C1 segment of cervical spinal cord (tissue), 14 donors: ENCODE measurements around the gene RASA3.

Source experiments
- DNase-seq, 14 donors: peaks; one replicate each; lab custom pipeline; 2025; lab: John Stamatoyannopoulos, UW

RASA3 gene

DNA sequence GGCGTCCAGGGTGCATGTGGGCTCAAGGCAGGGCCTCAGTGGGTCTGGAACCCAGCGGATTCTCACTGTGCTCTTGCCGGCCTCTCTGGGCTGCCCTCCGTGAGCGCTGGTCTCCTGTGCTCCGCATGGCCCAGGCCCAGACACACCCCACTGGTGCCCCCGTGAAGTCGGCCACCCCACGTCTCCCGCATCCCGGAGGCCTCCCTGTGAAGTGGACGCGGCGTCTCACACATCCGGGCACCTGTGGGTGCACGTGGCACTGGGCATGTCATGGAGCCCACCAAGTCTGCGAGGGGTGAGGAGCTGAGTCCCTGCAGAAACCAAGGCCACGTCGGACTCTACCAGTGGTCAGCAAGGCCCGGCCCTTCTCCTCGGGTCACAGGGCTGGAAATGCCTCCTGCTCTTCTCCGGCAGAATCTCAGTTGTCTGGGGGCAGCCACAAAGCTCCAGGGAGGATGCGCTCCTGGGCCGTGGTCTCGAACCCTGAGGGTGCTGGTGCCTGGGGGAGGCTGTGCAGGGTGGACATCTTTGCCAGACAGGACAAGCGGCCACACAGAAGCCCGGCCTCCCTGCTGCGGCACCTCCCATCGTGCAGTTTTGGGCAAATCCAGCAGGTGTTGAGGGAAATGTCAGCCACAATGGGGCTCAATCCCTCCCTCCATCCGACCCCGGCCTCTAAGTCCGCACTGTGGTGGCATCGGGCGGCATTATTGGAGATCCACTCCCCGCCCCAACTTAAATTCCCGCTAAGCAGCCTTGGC lies 160.8 kb downstream of the RASA3 start:
- no peak for DNase-seq

DNA sequence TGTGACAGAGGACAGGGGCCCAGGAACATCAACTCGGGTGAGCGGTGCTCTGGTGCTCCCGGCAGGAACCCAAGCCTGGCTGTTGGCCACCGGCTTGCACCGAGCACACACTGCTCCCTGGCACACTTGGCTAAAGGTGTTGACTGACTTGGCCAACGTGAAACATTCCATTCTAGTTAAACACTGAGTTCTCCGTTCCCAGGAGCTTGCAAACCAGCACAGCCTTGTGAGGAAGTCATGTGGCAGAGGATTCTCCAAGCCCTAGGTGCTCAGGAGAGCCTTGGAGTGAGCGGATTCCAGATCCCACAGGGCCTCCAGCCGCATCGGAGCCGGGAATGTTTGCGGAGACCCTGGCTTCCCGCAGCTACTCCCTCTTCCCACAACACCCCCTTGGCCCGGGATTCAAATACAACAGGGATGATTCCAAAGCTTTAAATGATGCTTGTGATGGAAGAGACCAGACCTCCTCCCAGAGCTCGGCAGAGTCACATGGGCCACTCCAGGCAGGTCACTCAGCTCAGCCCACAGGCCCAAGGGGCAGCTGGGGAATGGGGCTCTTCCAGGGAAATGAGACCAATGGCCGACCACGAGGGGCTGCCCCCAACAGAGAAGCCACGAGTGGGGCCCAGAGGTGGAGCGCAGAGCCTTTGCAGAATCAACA lies 161.5 kb downstream of the RASA3 start:
- DNase-seq: peak in 1 of 14 donors; percentile 47

DNA sequence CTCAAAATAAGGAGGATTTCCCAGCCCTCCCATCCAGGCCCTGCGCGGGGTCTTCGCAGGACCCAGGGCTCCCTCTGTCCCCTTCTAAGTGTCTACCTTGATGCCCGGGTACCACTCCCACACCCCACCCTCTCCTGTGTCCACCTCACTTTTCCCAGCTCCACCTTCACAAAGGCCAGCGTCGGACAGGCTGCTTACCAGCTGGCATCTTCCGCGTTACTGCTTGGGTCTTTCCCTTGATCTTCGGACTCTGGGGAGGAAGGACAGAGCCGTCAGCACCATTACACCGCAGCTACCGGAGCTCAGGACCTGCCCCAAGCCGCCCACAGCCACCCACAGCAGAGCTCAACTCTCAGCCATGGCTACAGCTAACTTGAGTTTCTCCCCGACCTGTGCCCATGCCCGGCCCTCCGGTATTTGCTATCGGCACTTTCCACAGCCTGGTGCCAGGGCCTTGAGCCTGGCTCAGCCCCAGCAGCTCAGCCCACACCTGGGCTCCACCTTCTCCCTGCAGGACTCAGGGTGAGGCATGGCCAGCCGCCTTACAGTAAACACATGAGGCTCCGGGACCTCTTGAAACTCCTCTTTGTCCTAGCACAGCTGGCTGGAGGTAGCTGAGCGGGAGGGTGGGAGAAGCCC lies 162.3 kb downstream of the RASA3 start:
- DNase-seq: no peak

DNA sequence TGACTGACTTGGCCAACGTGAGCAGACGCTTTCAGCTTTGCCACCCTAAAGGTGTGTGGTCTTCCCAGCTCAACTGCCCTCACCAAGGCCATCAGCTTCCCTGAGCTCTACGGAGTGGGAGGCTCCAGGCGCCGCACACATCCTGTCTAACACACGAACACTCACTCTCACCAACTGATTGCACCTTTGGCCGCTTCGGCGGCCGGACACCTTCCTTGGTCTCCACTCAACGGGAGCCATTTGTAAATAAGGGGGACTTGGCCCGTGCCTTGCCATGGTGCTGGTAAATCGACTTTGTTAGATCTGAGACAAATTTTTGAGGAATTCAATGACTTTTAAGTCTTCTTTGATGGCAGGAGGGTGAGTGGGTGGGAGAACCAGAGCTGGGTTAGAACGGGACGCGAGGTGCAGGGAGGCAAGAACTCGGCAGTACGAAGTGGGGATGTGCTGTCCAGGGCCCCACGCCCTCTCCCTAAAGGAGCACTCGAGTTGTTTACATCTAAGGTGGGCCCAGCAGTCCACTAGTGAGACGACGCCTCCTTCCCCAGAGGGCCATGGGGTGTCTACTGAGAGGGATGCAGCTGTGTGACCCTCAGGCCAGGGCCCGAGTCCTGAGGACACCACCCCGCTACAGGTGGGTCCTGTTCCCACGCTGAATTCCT lies 163.0 kb downstream of the RASA3 start:
- DNase-seq: no peak

DNA sequence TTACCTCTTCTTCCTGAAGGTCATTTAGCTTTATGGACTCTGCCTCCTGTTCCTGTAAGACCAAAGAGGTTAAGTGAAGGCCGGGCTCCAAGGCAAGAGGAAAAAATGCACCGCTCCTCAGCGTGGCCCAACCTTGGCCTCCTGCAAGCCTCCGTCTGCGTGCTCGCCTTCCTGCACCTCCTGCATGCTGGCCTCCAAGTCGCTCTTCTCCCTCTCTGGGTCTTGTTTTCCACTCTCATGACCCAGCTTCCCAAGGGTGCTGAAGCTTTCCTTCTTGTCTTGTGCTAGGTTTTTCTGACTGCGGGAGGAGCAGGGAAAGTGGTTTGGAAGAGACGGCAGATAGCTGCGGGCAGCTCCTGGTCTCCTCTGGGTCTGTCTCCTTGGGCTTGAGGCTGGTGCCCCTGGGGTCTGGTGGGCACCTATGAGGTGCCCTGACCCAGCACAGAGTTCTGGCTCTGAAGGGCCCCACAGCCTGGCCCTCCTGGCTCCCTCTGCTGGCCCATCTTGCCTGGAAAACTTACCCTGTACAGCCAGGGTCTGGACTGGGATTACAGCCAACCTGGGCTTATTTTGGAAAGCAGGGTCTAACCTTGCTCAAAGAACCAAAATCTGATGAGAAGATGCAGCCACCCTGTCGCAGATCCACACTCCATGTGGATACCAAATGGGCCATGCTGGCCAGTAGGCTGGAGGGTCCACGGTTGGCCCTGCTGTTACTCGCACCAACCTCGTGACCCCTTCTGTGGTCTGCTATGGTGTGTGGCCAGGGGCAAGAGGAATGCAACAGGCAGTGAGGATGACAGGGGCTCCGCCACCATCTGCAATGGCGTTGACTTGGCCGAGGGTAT lies 163.7 kb downstream of the RASA3 start:
- DNase-seq: no peak

DNA sequence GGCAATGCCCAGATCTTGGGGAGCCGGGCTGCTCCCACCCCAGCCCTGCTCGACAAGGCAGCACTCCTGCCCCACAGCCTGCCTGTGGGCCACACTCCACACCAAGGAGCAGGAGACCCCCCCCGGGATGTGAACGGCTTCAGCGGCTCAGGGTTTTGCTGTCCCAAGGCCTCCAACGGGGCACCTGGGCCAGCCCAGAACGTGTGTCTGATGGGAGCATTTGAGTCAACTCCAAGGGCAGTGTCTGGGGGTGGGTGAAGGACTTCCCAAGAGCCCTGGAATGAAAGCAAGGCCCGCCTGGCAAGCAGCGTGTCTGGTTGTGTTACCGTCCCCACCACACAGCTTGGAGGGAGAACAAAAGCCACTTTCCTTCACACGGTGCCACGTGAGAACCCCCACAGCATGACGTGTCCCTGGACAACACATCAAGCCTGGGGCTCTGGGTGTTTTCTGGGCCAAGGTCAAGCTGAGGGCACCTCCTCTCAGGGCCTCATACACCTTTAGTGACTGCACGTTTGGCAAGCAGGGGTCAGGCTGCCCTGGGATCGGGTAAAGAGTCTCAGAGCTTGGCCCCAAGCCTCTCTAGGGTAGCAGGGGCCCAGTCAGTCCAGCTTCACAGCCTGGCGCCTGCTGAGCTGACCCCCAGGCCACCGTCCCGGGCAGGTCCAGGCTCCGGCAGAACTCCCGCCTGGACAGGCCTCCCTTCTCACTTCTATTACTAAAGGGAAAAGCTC lies 164.5 kb downstream of the RASA3 start:
- DNase-seq: no peak

DNA sequence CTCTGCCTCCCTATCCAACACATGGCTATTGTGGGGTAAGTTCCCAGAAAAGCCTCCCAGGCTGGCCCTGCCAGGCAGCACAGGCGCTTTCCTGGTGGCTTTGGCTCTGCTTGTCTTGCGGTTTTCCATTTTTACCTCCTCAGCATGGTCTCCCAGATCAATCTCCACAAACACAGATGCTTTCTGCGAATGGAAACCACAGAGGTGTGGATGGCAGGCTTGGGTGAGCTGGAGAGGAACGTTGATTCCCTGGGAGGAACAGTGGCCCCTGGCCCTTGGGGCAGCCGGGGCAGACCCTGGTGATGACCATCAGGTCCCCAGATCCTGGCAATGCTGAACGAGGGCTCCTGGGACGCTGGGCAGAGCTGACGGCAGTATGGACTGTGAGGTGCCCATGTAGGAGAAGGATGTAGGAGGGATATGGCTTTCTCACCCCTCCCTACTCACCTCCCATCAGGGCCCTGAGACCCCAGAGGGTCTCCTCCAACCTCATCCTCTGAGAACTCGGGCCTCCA lies 165.2 kb downstream of the RASA3 start:
- no peak for DNase-seq

DNA sequence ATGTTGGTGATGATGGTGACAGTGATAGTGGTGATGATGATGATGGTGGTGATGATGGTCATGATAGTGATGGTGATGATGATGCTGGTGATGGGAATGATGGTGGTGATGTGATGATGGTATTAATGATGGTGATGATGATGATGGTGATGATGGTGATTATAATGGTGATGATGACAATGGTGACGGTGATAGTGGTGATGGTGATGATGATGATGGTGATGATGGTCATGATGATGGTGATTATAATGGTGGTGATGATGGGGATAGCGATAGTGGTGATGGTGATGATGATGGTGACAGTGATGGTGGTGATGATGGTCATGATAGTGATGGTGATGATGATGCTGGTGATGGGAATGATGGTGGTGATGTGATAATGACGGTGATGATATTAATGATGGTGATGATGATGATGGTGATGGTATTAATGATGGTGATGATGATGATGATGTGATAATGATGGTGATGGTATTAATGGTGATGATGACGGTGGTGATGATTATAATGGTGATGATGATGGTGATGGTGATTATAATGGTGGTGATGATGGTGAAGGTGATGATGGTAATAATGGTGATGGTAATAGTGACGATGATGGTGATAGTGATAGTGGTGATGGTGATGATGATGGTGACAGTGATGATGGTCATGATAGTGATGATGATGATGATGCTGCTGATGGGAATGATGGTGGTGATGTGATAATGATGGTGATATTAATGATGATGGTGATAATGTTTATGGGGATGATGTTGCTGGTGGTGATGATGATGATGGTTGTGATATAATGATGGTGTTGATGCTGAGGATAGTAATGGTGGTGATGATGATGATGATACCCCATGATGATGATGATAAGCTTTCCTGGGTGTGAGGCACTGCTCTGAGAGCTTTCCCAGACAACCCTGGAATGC lies 166.2 kb downstream of the RASA3 start:
- DNase-seq: no peak

DNA sequence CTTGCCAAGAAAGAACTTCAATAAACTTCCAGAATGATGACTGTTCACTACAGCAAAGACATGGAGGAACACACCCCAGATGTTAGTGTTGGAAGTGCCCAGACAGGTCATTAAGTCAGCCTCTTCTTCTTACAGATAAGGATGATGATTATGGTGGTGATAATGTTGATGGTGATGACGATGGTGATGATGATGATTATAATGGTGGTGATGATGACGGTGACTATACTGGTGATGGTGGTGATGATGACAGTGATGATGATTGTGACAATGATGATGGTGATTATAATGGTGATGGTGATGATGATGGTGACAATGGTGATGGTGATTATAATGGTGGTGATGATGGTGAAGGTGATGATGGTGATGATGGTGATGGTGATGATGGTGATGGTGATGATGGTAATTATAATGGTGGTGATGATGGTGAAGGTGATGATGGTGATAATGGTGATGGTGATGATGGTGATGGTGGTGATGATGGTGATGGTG lies 167.0 kb downstream of the RASA3 start:
- no peak for DNase-seq

DNA sequence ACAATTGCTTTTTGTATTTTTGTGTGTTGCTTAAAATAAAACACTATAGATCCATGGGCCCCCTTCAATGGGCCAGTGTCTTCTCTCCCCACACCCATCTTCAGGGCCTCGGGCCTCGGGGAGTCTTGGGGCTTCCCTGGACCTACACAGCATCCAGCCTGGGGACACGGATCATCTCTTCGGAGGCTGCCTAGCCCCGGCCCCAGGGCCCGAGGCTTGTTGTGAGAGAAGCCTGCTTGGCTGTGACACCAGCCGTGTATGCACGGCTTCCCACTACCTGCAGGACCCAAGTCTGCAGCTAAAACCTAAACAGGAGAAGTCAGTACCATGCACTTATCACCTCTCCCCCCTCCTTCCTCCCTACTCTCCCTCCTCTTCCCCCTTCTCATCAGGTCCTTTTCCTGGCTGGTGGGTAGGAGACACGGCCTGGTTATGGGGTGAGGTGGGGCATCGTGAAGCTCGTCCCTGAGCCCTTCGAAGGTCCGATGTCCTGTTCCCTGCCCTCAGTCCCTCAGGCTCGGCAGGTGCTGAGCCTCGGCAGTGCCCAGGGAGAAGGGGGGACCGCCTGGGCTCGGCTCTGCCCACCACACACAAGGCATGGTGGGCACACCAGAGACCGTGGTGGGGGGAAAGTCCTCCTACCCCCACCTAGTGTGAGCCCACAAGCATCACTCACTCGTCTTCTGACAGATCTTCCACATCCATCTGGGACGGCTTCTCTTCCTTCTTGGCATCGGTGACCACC lies 168.0 kb downstream of the RASA3 start:
- DNase-seq: no peak

DNA sequence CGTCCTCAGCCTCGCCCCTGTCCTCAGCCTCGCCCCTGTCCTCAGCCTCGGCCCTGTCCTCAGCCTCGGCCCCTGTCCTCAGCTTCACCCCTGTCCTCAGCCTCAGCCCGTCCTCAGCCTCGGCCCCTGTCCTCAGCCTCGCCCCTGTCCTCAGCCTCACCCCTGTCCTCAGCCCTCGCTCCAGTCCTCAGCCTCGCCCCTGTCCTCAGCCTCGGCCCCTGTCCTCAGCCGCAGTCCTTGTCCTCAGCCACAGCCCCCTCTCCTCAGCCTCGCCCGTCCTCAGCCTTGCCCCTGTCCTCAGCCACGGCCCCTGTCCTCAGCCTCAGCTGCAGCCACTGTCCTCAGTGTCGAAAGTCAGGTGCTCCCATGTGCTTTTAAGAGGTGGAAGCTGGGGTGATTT lies 169.0 kb downstream of the RASA3 start:
- DNase-seq: no peak

DNA sequence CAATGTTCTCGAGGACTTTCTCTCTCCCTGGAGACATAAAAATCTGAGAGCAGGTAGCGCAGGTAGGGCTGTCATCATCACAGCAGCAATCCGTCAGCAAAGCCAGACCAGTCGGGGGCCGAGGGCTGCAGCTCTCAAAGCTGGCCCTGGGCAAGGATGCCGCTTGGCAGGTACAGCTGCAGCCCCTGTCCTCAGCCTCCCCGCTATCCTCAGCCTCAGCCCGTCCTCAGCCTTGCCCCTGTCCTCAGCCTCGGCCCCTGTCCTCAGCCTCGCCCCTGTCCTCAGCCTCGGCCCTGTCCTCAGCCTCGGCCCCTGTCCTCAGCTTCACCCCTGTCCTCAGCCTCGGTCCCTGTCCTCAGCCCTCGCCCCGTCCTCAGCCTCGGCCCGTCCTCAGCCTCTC lies 169.4 kb downstream of the RASA3 start:
- DNase-seq: no peak

DNA sequence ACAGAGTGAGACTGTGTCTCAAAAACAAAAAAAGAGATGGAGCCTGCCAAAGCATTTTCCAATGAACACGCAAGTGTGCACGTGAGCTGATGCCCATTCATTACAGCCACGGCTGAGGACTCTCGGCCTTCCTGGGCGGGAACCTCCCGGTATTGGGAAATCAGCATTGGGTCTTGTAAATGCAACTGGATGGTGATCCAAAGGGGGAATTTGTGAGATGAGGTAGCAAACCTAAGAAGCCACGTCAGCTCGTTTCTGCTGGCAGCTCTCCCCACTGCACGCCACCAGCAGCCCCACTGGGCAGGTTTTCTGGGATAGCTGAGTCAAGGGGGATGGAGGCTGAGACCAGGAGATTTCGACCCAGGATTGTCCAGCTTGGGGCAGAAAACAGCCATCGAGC lies 170.0 kb downstream of the RASA3 start:
- DNase-seq: no peak

DNA sequence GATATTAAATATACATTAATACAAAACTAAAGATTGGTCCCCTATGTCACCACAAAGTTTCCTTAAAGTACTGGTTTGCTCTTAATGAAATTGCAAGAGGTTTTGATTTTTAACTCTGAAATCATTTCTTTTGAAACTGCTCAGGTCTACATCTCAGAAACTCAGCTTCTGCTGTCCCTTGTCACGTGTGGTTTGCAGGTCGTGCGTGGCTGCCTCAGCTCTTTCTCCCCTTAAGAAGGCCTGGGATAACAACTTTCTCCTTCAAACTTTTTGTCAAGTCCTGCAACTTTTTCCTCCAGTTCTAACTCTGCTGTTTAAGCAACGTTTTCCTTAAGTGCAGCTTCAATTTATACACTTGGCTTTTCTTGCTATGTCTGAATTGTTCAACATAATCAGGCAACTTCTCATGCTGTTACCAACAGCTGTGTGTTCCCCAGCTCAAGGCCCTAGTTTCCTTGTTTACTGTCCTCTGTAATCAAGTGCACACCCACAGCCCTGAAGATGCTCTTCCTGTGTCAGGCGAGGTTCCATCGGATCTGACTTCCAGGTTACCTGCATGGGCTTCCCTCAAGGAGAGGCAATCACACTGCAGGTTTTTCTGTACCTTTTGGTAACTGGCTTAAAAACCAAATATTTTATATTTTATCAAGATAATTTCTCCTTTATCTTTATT lies 172.0 kb downstream of the RASA3 start:
- no peak for DNase-seq

DNA sequence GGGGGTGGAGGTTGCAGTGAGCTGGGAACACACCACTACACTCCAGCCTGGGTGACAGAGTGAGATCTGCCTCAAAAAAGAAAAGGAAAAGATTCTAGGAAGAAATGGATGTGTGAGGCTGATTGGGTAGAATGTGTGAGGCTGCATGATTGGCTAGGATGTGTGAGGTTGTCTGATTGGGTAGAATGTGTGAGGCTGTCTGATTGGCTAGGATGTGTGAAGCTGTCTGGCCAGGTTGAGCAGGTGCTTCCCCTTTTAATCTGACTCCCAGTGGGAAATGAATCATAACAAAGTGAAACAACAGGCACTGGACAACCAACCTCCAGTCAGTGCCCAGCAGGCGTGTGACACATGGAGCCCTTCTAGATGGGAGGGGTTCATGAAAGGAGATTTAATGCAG lies 173.2 kb downstream of the RASA3 start:
- no peak for DNase-seq

DNA sequence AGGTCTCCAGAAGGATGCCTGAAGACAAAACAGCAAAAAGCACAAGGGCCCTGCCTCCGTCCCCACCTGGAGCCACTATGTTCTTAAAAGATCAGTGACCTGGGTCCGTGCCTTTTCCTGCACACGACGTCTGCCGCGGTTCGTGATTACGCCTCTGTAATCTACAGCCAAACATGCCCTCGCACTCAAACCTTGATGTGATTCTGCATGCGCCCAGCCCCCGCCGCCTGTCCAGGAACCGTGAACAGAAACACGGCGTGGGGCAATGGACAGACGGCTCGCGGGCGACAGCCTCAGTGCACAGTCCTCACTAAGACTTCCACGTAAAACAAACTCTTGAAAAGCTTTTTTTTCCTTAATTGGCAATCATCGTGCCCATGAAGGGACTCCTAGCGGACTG lies 174.1 kb downstream of the RASA3 start:
- no peak for DNase-seq

DNA sequence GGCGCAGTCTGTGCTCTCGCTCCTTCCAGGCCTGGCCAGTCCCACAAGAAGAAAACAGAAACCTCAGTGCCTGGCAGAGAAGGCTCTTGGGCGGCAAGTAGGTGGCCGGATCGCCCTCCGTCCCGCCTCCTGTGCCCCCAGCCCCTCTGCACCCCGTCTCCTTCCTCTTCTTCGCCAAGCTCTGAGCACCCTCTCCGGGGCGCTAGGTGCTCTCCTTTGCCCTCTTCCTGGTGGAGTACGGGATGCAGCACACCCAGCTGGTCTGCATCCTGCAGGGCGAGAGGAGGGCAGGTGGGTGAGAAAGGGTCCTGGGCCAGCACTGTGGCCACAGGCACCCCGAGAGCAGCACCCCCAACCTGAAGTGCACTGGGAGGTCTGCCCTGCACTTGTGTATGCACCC lies 175.9 kb downstream of the RASA3 start:
- no peak for DNase-seq

DNA sequence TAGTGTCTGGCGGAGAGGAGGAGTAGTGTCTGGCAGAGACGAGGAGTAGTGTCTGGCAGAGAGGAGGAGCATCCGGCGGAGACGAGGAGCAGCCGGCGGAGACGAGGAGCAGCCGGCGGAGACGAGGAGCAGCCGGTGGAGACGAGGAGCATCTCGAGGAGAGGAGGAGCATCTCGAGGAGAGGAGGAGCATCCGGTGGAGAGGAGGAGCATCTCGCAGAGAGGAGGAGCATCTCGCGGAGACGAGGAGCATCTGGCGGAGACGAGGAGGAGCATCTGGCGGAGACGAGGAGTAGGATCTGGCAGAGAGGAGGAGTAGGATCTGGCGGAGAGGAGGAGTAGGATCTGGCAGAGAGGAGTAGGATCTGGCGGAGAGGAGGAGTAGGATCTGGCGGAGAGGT lies 176.7 kb downstream of the RASA3 start:
- no peak for DNase-seq
